CD4-positive, alpha-beta T cell treated with Interleukin-17A for 1 hour (primary cell): ENCODE data around the gene TUBA3D.
A peak's percentile ranks its signal among the peaks of the same experiment; 100 is the strongest.
"Not testable (repeated sequence)": the region's sequence is repeated elsewhere in the genome, so short reads cannot be mapped to it uniquely, and the experiment has no call there.

Source experiments
- DNase-seq: peaks from one replicate; pipeline ENCODE4 v3.0.0-alpha.2; 2020

TUBA3D gene

DNA sequence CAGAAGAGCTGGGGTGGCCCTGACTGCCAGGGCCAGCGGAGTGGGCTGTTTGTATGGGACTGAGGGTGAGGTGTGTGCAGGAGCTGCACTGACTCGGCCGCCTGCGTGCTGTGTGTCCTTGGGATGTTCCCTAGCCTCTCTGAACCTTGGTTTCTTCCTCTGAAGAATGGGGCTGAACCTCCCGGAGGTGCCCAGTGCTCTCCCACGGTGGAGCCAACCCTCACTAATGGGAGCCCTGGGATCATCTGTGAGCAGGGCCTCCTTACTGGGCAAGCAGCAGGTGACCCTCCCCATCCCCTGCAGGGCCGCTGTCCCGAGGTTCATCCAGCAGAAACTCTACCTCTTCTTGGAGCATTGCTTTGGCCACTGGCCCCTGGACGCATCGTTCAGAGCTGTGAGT lies 40.1 kb downstream of the TUBA3D start:
- no peak for DNase-seq

- not testable (repeated sequence) for DNase-seq
Measured at GRCh38 chr2:131516621-131517020, 40.7 kb downstream of the TUBA3D start.

DNA sequence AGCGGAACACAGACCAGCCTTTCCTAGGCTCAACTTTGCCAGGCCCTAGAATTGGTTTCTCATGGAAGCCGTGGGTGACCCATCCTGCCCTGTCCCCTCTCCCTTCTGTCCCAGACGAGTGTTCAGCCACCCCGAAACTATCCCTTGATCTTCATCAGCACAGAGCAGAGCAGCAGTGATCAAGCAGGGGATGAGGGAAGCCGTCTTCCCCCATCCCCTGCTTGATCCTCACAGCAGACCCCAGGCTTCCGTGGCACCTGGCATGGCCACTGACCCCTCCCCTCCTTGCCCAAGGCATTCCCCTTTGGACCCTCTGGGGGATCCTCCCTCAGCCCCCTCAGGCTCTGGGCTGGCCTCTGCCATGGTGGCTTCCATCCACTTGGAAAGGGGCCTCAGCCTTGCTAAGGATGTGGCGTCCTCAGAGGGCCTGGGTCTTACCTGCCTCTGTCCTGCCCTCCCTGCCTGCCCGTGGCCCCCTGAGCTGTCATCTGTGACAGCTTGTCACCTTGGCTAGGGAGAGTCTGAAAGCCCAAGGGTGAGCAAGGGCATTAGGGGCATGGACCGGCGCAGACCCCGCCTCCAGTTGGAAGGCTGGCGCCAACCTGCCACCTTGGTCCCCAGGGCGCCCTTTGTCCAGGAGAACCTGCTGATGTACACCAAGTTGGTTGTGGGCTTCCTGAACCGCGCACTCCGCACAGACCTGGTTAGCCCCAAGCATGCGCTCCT lies 41.4 kb downstream of the TUBA3D start:
- DNase-seq, result no peak

DNA sequence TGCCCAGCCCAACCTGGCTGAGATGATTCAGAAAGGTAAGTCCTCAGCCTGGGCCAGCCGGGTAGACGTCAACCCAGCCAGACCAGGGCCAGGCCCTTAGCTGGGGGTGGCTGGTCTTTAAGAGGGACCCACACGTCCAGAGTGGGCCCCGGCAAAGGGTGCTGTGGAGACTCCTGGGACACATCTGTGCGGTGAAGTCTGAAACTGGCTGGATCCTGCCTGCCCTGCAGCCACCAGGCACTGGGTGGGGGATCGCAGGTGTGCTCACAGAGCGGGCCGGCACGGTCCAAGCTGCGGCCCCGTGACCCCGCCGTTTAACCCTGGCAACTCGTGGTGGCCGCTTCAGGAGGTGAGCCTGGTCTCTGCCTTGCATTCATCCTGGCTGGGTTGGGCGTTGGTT lies 41.9 kb downstream of the TUBA3D start:
- DNase-seq, result not testable (repeated sequence)

GRCh38 chr2:131518531-131518930 lies 42.6 kb downstream of the TUBA3D start:
- DNase-seq, result not testable (repeated sequence)

GRCh38 chr2:131519466-131519865 lies 43.5 kb downstream of the TUBA3D start:
- DNase-seq, result no peak

GRCh38 chr2:131519871-131520470 lies 44.1 kb downstream of the TUBA3D start:
- DNase-seq, result not testable (repeated sequence)

DNA sequence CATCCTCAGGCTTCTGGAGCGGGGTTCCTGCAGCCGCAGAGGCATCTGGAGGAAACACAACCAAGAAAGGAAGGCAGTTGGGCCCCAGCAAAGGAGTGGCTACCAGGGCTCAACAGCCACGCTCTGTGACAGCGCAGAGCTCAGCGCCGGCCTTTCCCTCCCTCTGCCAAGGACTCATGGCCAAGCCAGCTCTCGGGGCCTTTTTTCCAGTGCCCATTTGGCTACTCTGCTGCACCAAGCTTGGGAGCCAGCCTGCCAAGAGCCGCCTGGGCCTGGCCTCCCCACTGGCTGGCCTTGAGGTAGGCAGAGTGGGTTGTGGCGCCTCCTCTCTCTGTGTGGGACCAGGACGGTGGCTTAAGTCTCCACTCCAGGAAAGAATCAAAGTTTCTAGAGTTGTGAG lies 44.6 kb downstream of the TUBA3D start:
- no peak for DNase-seq

DNA sequence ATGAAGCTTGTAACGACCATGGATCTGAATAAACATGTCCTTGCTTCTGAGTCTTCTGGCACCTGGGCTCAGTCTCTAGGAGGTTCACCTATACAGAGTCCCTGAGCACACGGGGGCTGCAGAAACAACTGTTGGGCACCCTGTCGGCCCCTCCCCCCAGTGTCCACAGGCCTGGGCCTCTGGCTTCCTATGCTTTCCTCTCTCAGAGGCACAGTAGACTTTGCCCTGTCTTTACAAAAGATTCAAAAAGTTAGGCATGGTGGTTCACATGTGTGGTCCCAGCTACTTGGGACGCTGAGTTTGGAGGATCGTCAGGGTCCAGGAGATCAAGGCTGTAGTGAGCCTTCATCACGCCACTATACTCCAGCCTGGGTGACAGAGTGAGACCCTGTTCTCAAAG lies 45.6 kb downstream of the TUBA3D start:
- not testable (repeated sequence) for DNase-seq

DNA sequence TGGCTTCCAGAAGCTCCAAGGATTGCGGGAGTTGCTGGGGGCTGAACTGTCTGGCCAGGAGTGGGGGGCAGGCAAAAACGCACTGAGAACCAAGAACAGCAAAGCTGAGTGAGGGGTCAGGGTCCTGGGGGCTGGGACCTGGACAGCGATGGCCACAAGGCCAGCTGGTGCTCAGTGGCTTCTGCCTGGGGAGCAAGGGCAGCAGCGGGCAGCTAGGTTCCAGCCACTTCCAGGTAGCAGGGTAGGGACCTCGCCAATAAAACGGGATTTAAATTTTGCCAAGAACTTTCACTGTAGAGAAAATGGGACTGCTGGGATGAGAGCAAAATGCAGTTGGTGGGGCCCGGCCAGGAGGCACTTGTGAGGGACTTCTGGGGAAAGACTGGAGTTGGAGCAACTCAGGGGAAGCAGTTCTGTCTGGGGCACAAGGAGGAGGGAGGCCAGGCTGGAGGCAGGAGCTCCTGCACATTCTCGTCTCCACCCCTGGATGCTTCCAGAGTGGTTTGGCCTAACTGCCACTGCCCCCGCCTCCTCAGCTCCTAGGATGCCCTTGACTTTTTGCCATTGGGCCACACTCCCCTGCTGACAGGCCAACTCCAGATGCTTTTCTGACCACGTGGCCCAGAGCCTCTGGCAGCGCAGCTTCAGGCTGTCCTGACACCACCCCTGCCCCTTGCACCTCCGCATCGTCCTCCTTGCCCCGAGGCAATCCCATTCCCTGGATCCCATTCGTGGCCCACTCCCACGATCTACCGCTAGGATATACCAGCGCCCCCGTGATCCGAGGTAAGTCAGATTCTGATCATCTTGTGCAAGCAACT lies 46.3 kb downstream of the TUBA3D start:
- DNase-seq, result no peak

GRCh38 chr2:131525256-131525655 lies 49.3 kb downstream of the TUBA3D start:
- DNase-seq, result not testable (repeated sequence)

GRCh38 chr2:131527131-131528001 lies 51.4 kb downstream of the TUBA3D start, which contains the start of gene CCDC74A:
CCDC74A (plus strand) TSS chr2:131527888; CDS start chr2:131527971, 83 bp downstream.
- peak; percentile 84 for DNase-seq

DNA sequence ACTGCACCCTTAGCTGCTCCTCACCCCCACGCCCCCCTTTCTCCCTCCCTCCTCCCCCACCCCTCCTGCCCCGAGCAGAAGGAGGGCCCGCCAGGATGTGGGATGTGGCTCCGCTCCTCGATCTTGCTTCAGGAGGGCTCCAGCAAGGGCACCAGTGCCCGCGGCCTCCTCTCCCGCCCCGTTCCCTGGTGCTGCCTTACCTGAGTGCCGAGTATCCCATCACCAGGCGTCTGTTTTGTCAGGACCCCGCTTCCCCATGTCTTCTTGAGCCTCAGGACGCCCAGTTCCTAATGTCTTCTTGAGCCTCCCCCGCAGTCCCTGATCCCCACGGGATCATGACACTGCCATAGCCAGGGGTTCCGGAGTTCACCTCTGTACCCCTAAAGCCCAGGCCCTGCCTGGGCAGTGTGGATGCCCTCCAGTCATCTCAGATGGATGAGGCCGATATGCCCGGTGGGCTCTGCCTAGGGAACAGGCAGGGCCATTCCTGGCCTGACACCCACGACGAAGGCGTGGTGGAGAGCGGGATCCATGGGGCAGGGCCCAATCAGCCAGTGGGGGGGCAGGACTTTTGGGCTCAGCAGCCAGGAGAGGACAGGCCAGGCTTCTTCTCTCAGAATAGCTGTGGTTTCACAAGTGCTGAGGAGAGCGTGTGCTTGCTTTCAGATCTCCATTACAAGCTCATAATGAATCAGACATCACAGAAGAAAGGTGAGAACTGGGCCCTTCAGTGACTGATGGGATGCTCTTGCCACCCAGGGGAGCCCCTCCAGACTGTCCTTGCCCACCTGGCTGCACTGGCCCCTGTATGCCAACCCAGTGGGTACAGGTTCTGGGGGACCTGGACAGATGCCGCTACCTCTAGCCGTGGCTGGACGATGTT lies 53.3 kb downstream of the TUBA3D start:
- DNase-seq, result not testable (repeated sequence)

DNA sequence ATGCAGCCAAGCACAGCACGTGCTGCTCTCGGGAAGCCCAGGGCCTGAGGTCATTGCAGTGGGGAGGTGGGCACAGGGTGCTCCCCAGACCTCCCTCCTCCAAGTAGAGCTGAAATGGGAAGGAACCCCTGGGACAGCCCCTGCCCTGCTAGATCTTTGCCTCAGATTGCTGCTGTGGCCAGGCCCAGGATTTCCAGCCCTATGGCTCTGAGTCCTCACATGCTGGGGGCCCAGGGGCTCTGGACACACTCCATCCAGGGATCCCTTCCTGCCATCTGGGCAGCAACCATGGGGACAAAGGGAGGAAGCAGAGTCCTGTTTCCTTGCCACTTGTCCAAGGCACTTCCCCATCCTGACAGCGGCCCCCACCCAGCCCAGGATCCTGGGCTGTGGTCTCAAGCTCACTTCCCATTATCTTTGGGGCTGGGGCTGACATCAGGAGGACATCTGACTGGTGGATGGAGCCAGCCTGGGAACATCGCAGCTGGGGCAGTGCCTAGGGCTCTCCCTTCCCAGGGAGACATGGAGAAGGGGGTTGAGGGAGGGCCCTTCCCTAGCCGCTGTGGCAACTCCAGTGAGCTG lies 54.0 kb downstream of the TUBA3D start:
- DNase-seq, result not testable (repeated sequence)

GRCh38 chr2:131530626-131531344 lies 54.9 kb downstream of the TUBA3D start:
- DNase-seq, result not testable (repeated sequence)

- not testable (repeated sequence) for DNase-seq
Measured at GRCh38 chr2:131531547-131532185, 55.7 kb downstream of the TUBA3D start.
